Peyer's patch (tissue), 4 donors: Measurements from ENCODE around the gene LIPK. TPM values are rescaled to one million over a fixed set of nuclear protein-coding genes. Genes with fewer than 3 reads are reported as not detected.

Experiments used
- DNase-seq, 3 donors: peaks; one replicate each; pipeline ENCODE4 v3.0.0-alpha.2; 2017 to 2019
- H3K27ac ChIP-seq, 4 donors: fragments of 200-600 bp; sonication (generic); one replicate each; pipeline ENCODE4 v1.5.1; 2016 to 2019
- H3K27me3 ChIP-seq, 2 donors: fragments of 200-600 bp; sonication (generic); one replicate each; pipeline ENCODE4 v1.5.1; 2019
- H3K36me3 ChIP-seq, 3 donors: fragments of 200-600 bp; sonication (generic); one replicate each; pipeline ENCODE4 v1.5.1; 2016 to 2019
- H3K4me1 ChIP-seq, 4 donors: fragments of 200-600 bp; sonication (generic); one replicate each; pipeline ENCODE4 v1.5.1; 2016 to 2019
- H3K4me3 ChIP-seq, 4 donors: fragments of 200-600 bp; sonication (generic); 1 replicate in 3 of 4; 2 replicates in 1 of 4; pipeline ENCODE4 v1.5.1; 2016 to 2019; ENCODE audit warnings: mild to moderate bottlenecking in 1 of 4
- H3K9me3 ChIP-seq, 4 donors: fragments of 200-600 bp; sonication (generic); one replicate each; pipeline ENCODE4 v1.5.1; 2016 to 2019; ENCODE audit warnings: mild to moderate bottlenecking in 1 of 4
- CTCF ChIP-seq, 6 experiments: fragments of 450-650 bp in 4 of 6; fragments of 200-600 bp in 2 of 6; sonication (generic) in 1 of 6; IDR thresholded peaks; one replicate each; pipeline ENCODE4 v1.5.1; 2017 to 2019; ENCODE audit warnings: antibody characterized with exemption in 6 of 6, mild to moderate bottlenecking in 3 of 6, moderate library complexity in 1 of 6
- POLR2A ChIP-seq, 2 donors: fragments of 450-650 bp; IDR thresholded peaks; one replicate each; pipeline ENCODE4 v1.5.1; 2017; ENCODE audit warnings: antibody characterized with exemption in 2 of 2, mild to moderate bottlenecking in 2 of 2, moderate library complexity in 2 of 2
- total RNA-seq, 4 donors: library from RNA; depleted of rRNA; stranded (reverse); fragments of >200 nt; gene quantifications; one replicate each; pipeline ENCODE4 v1.1.0, GENCODE V29; 2016

LIPK gene
- total RNA-seq, 4 donors from 2014 or later = not detected

- DNase-seq = no peak
- no peak within 1 kb of the TSS for H3K4me3 ChIP-seq
- TF ChIP-seq CTCF (IDR thresholded peaks at IDR 0.05) (no peak), POLR2A (IDR thresholded peaks at IDR 0.05) (no peak)
Observed at GRCh38 chr10:88759366-88760101, 53.5 kb downstream of the LIPK start, which contains the start of gene LIPN. Gene LIPN, plus strand, starts transcription at chr10:88760020. Its CDS starts 1,386 bp downstream, at chr10:88761406.

GRCh38 chr10:88762906-88763305 is 56.9 kb downstream of the LIPK start:
- no peak for TF ChIP-seq POLR2A (IDR thresholded peaks at IDR 0.05)
- Histone ChIP-seq H3K9me3 (no peaks in the 10 kb centered on the region), H3K4me3 (no peak overlapping the region), H3K4me1 (no peaks in the 10 kb centered on the region), H3K36me3 (no peaks in the 10 kb centered on the region), H3K27me3 (no peaks in the 10 kb centered on the region), H3K27ac (no peak overlapping the region)
- DNase-seq = no peak

More at GRCh38 chr10:88759366-88760101, 53.5 kb downstream of the LIPK start, which contains the start of gene LIPN:
- no peaks in the 10 kb centered on the region for H3K27me3 ChIP-seq
- H3K9me3 ChIP-seq = no peaks in the 10 kb centered on the region
- H3K36me3 ChIP-seq = no peaks in the 10 kb centered on the region
- H3K27ac ChIP-seq = no peak within 1 kb of the TSS
- no peaks in the 10 kb centered on the region for H3K4me1 ChIP-seq

- TF ChIP-seq CTCF (IDR thresholded peaks at IDR 0.05) (no peak), POLR2A (IDR thresholded peaks at IDR 0.05) (no peak)
- H3K27ac ChIP-seq = no peak overlapping the region
- H3K27me3 ChIP-seq = no peaks in the 10 kb centered on the region
- DNase-seq = no peak
- H3K4me3 ChIP-seq = no peak overlapping the region
- H3K4me1 ChIP-seq = no peaks in the 10 kb centered on the region
- no peaks in the 10 kb centered on the region for H3K36me3 ChIP-seq
- no peaks in the 10 kb centered on the region for H3K9me3 ChIP-seq
Observed at GRCh38 chr10:88763441-88763840, 57.4 kb downstream of the LIPK start.

GRCh38 chr10:88764110-88764509 is 58.1 kb downstream of the LIPK start:
- Histone ChIP-seq H3K36me3 (no peaks in the 10 kb centered on the region), H3K4me3 (no peak overlapping the region), H3K4me1 (no peaks in the 10 kb centered on the region), H3K27ac (no peak overlapping the region), H3K9me3 (no peaks in the 10 kb centered on the region), H3K27me3 (no peaks in the 10 kb centered on the region)
- DNase-seq = no peak
- TF ChIP-seq CTCF (IDR thresholded peaks at IDR 0.05) (no peak), POLR2A (IDR thresholded peaks at IDR 0.05) (no peak)

- no peak overlapping the region for H3K27ac ChIP-seq
- no peak for DNase-seq
- H3K4me3 ChIP-seq = no peak overlapping the region
- H3K36me3 ChIP-seq = no peaks in the 10 kb centered on the region
- TF ChIP-seq CTCF (IDR thresholded peaks at IDR 0.05) (no peak), POLR2A (IDR thresholded peaks at IDR 0.05) (no peak)
- no peaks in the 10 kb centered on the region for H3K27me3 ChIP-seq
- no peaks in the 10 kb centered on the region for H3K9me3 ChIP-seq
- no peaks in the 10 kb centered on the region for H3K4me1 ChIP-seq
Observed at GRCh38 chr10:88765816-88766215, 59.8 kb downstream of the LIPK start.

- Histone ChIP-seq H3K27ac (no peak overlapping the region), H3K9me3 (no peaks in the 10 kb centered on the region), H3K27me3 (no peaks in the 10 kb centered on the region), H3K36me3 (no peaks in the 10 kb centered on the region), H3K4me3 (no peak overlapping the region), H3K4me1 (no peaks in the 10 kb centered on the region)
- TF ChIP-seq CTCF (IDR thresholded peaks at IDR 0.05) (no peak), POLR2A (IDR thresholded peaks at IDR 0.05) (no peak)
- no peak for DNase-seq
Observed at GRCh38 chr10:88769384-88769783, 63.3 kb downstream of the LIPK start.
